Kidney epithelial cell (primary cell): ENCODE results near the gene TBRG4. TPM values are rescaled to one million over a fixed set of nuclear protein-coding genes. Genes with fewer than 3 reads are reported as not detected.

ENCODE experiments used
- DNase-seq: peaks from one replicate; pipeline ENCODE4 v3.0.0-alpha.2; 2010; ENCODE audit warnings: low read depth
- H3K27me3 ChIP-seq: 2 replicates; pipeline ENCODE4 v1.6.0; 2011; ENCODE audit warnings: low read length; ENCODE audit not compliant: control insufficient read depth, insufficient read depth
- H3K36me3 ChIP-seq: 2 replicates; pipeline ENCODE4 v1.5.1; 2011; ENCODE audit warnings: low read length; ENCODE audit not compliant: control insufficient read depth, insufficient read depth
- H3K4me3 ChIP-seq: 2 replicates; pipeline ENCODE4 v1.5.1; 2011; ENCODE audit warnings: low read depth, mild to moderate bottlenecking, control low read depth, low read length
- total RNA-seq: library from RNA; depleted of rRNA; stranded (reverse); fragments of >200 nt; gene quantifications from 2 replicates; pipeline ENCODE4 v1.2.3, GENCODE V29; 2015
- TF ChIP-seq, protein P1 (sequence below): IDR thresholded peaks from 2 replicates; pipeline ENCODE4 v1.5.1; 2011; ENCODE audit warnings: mild to moderate bottlenecking, moderate library complexity, low read length, control low read depth, inconsistent platforms; ENCODE audit not compliant: insufficient read depth, poor library complexity, severe bottlenecking

The TBRG4 gene
- total RNA-seq, 1 donor from 2014 or later = 71.7 TPM

DNA sequence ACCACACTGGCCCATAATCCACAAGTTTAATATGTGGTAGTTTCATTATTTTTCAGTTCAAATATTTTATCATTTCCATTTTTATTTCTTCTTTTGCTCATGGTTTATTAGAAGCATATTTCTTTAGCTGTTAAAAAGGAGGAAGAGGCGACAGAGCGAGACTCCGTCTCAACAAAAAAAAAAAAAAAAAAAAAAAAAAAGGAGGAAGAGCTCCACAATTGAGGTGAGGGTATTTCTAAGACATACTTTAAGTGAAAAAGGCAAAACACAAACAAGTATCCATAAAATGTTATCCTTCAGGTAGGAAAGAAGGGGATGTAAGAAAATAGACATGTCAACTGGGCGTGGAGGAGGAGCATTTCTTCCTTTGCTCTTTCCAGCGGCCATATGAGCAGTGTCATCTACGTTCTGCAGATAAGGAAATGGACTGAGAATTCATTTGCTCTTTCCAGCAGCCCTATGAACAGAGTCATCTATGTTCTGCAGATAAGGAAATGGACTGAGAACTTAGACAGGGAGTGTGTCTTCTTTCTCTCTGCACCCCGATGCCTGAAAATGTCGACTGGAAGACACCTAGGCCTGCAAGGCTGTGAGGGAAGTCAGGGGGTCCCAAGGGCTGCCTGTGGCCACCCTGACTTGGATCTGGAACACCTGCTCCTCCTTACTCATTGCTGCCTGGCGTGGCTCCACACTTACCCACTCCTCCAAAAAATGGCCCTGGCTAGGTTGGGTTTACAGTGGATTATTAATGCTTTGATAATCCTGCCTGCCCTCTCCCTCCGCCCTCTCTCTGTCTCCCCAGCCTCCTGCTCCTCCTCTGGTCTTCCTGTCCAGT is 27.2 kb upstream of the TBRG4 start:
- TF ChIP-seq, protein P1, sequence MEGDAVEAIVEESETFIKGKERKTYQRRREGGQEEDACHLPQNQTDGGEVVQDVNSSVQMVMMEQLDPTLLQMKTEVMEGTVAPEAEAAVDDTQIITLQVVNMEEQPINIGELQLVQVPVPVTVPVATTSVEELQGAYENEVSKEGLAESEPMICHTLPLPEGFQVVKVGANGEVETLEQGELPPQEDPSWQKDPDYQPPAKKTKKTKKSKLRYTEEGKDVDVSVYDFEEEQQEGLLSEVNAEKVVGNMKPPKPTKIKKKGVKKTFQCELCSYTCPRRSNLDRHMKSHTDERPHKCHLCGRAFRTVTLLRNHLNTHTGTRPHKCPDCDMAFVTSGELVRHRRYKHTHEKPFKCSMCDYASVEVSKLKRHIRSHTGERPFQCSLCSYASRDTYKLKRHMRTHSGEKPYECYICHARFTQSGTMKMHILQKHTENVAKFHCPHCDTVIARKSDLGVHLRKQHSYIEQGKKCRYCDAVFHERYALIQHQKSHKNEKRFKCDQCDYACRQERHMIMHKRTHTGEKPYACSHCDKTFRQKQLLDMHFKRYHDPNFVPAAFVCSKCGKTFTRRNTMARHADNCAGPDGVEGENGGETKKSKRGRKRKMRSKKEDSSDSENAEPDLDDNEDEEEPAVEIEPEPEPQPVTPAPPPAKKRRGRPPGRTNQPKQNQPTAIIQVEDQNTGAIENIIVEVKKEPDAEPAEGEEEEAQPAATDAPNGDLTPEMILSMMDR = no peak
- no peak for DNase-seq
- Histone ChIP-seq H3K36me3 (no peaks in the 10 kb centered on the region), H3K4me3 (no peak overlapping the region), H3K27me3 (peaks cover 2% of the 10 kb centered on the region)

DNA sequence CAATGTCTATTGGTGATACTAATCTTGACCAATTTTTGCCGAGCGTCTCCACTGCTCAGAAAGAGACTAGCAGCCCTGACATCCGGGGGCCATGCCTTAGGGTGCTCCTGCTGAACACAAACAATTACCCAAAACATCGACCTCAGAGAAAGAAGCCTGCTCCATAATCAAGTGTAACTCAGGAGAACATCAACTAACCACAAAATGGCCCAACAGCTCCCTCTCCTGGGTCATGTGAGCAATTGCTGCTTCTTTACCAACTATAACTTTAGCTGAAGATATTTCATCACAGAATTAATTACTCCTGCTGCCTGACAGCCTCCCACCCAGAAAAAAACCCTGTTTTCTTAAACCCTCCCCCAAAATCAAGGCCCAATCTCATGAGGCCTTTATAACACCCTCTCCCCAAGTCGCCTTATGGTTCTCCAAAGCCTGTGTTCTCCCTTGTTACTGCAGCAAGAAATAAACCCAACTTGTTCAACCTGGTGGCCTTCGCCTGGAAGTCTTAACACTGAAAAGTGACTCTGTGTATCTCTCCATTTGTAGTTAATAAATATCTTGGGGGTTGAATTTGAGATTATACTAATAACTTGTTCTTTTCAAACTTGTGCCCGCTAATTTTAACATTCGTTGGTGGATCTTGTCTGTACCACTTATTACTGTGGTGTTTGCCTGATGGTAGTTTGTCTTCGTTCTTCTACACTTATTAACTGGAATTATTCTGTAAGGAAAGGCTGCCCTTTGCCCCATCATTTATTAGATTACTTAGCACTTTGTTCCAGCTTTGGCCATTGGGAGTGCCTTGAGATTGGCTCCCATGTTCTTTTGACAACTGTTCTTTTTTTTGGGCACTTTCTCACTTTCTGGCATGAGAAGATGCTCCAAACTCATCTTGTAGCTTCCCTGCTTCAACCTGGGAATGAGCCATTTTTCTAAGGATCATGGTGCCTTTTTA is 24.9 kb upstream of the TBRG4 start:
- no peak for DNase-seq
- TF ChIP-seq, protein P1 = peak; percentile 79
- no peaks in the 10 kb centered on the region for H3K36me3 ChIP-seq
- H3K4me3 ChIP-seq = no peak overlapping the region
- peaks cover 5% of the 10 kb centered on the region for H3K27me3 ChIP-seq

DNA sequence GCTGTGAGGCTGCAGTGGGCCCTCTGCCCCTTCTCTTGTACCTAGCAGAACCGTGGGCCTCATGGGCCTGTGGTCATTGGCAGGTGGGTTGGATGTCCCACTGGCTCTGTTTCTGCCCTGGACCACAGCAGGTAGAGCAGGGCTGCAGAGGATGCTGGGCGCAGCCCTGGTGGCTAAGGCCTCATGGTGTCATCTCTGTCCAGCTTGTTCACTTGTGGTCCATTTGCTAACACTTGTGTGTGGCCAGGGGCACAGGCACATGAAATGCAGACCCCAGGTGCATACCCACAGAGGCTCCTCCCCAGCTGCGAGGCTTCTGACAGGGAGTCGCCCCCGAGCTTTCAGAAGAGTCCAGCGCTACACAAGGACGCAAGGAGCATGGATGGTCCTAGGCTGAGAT is 22.4 kb upstream of the TBRG4 start:
- Histone ChIP-seq H3K27me3 (peaks cover 6% of the 10 kb centered on the region), H3K36me3 (no peaks in the 10 kb centered on the region), H3K4me3 (no peak overlapping the region)
- no peak for DNase-seq
- TF ChIP-seq, protein P1 = no peak

DNA sequence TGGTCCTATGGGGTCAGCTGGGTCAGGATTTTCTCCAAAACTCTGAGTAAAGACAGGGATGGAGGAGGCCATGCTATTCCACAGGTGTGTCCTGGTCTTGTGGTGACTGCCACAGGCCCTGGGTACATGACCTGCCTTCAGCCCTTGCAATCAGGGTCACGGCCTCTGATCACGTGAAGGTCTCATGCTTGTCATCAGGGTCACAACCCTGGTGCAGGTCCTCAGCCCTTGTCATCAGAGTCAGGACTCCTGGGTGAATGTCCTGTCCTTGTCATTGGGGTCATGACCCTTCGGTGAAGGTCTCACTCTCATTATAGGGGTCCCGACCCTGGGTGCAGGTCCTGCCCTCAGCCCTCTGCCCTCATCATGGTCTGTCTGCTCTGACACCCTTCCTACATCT is 21.9 kb upstream of the TBRG4 start:
- no peak for DNase-seq

DNA sequence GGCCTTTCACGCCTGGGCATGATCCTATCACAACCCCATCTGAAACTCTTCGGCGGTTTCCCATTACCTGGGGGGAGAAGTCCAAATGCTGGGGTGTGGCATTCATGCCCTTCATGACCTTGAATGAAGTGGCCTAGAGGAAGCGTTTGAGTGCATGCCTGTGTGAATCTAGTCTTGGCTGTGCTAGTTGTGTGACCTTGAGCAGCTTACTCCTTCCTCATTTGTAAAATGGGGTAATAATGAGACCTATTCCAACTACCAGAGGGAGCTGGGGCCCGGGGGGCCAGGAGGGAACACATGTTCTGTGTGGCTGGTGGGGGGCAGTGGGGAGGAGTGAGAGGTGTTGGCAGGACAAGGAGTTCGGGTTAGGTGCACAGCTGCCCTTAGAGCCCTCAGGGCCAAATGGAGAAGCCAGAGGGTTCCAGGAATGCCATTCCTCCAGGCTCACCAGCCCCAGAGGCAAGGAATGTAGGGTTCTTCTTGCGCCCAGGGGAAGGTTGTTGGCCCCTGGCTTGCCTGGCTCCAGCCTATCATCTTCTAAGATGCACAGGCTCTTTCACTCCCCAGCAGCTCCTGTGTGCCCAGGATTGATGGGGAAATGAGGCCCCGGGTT is 21.3 kb upstream of the TBRG4 start:
- H3K4me3 ChIP-seq = no peak overlapping the region
- H3K27me3 ChIP-seq = peaks cover 6% of the 10 kb centered on the region
- no peaks in the 10 kb centered on the region for H3K36me3 ChIP-seq
- DNase-seq = no peak
- TF ChIP-seq, protein P1 = no peak

More for the DNA sequence above, 21.9 kb upstream of the TBRG4 start:
- Histone ChIP-seq H3K4me3 (no peak overlapping the region), H3K27me3 (peaks cover 6% of the 10 kb centered on the region), H3K36me3 (no peaks in the 10 kb centered on the region)
- TF ChIP-seq, protein P1 = no peak
